ENCODE data around the gene ZNF683.
A peak's percentile ranks its signal among the peaks of the same experiment; 100 is the strongest.
"Not testable (repeated sequence)": the region's sequence is repeated elsewhere in the genome, so short reads cannot be mapped to it uniquely, and the experiment has no call there.

ZNF683 gene

DNA sequence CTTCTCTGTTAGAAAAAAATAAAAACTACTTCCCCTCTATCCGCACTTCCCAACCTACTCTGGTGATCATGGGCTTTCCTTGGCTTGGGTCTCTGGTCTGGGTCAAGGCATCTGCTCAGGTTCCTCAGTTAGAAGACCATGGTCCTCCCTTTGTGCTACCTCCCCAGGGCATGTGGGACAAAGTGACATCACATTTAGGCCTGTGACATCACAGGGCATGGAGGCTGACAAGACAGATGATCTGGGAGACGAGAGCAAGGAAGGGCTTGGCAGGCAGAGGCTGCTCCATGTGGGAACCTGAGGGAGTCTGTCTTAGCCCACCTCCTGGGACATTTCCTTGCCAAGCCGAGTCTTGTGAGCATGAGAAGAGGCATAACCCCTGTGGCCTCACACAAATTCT, at the start of gene ZNF683:
TSS of gene ZNF683 (minus strand) at position 140 of the 400 bp plus-strand sequence. CDS start 4,179 bp downstream, outside the sequence.
- not testable (repeated sequence) for DNase-seq (ENCODE audit: low spot score)

DNA sequence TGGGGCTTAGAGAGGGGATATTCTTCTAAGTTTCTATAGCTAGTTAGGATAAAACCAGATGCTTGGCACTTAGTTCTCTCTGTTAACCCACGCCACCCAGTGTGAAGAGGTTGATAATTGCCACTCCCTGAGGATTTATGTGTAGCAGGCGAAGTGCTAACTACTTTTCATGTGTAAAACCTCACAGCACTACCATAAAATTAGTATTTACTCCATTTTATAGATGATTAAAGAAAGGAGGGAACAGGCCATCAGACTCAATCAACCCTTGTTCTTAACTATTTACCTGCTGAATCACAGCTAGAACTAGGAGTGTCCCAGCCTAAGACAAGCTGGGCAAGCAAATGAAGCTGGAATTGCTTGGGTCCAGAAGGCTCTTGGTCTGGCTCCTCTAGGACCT, 46.9 kb upstream of the ZNF683 start:
- DNase-seq (ENCODE audit: low spot score), result no peak

GRCh38 chr1:26418865-26419349, 46.4 kb upstream of the ZNF683 start:
- no peak for DNase-seq (ENCODE audit: low spot score)

DNA sequence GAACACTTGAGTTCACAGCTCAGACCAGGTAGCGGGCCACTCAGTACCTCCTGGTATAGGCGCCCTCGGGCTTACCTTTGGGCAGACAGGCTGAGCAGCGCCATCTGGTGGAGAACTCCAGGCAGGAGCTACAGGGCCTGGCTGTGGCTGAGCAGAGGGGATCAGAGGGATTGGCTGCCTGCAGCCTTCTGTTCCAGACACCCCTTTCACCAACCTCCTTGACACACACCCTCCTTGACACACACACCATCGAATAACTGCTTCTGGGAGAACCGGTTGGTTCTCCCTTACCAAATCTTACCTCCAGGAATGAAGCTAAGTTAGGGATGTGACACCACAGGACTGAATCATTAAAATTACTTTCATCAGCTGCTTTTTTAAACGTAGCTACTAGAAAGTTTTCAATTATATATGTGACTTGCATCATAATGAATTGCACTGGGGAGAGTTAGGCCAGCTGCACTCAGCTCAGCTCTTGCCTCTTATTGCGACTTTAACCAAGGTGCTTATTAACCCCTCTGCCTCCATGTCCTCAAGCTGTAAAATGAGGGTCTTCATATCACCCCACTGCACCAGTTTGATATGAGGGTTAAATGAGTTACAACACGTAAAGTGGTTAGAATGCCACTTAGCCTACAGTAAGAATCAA, 44.7 kb upstream of the ZNF683 start:
- DNase-seq (ENCODE audit: low spot score), result peak; percentile 61

- DNase-seq (ENCODE audit: low spot score), result no peak
Observed at GRCh38 chr1:26413031-26413430, 40.5 kb upstream of the ZNF683 start.

GRCh38 chr1:26412180-26412840, 39.8 kb upstream of the ZNF683 start:
- DNase-seq (ENCODE audit: low spot score), result no peak

GRCh38 chr1:26411624-26412074, 39.1 kb upstream of the ZNF683 start:
- DNase-seq (ENCODE audit: low spot score), result no peak

DNA sequence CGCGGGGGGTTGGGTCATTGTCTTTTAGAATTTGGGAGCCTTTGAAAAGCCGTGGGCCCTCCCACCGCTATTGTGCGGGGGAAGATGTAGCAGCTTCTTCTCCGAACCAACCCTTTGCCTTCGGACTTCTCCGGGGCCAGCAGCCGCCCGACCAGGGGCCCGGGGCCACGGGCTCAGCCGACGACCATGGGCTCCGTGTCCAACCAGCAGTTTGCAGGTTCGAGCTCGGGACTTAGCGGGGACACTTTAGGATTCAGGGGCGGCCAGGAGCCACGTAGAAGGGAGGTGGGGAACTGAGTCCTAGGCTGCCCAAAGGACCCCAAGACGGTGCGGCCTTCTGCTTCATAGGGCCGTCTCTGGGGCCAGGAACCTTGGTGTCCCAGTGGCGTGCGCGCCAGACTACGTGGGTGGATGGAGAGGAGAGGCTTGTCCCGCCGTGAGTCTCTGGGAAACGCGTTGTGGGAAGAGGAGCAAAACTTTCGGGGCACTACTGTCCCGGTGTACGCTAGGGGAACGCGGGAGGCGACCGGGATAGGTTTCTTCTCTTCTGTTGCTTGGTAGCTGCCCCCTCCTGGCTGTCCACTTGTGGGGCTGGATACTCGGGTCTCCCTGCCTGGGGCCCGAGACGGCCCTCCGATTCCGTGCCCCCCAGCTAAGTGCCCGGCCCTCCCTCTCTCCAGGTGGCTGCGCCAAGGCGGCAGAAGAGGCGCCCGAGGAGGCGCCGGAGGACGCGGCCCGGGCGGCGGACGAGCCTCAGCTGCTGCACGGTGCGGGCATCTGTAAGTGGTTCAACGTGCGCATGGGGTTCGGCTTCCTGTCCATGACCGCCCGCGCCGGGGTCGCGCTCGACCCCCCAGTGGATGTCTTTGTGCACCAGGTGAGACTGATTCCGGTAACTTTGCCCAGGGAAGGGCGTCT, 38.4 kb upstream of the ZNF683 start, which contains the start of gene LIN28A:
TSS of gene LIN28A (plus strand) at position 112 of the 918 bp plus-strand sequence. CDS start at position 187, 75 bp downstream.
- DNase-seq (ENCODE audit: low spot score), result no peak

DNA sequence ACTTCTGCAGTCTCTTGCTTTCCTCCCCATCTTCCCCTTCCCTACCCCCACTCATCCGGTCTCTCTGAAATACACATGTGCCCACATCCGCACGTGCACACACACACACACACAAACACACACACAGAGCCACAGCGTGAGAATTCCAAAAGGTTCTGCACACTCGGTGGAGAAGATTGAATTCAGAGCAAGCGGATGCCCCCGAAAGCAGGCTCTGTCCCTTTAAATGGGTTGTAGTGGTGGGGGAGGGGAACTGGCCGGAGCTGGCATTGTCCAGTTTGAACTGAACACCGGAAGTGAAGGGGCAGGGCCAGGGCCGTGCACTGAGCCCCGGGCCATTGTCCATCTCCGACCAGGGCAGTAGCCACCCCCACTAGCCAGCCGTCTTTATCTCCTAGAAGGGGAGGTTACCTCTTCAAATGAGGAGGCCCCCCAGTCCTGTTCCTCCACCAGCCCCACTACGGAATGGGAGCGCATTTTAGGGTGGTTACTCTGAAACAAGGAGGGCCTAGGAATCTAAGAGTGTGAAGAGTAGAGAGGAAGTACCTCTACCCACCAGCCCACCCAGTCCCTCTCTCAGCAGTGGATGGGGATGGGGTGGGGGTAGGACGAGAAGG, 36.7 kb upstream of the ZNF683 start:
- DNase-seq (ENCODE audit: low spot score), result no peak

GRCh38 chr1:26408604-26409003, 36.1 kb upstream of the ZNF683 start:
- DNase-seq (ENCODE audit: low spot score), result peak; percentile 33

GRCh38 chr1:26405281-26405915, 32.8 kb upstream of the ZNF683 start:
- DNase-seq (ENCODE audit: low spot score), result no peak

DNA sequence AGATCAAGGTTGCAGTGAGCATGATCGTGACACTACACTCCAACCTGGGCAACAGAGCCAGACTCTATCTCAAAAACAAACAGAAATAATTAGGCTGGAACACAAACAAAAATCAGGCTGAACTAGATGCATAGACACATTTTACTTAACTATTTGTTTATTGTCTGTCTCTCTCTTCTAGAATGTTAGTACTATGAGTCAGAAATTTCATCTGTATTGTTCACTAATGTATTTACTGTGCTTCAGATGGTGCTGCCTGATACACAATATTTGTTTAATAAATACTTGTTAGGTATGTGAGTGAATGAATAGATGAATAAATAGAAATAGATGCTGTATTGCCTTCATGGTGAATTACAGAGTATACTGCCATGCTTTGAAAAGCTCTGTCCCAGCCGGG, 32.1 kb upstream of the ZNF683 start:
- no peak for DNase-seq (ENCODE audit: low spot score)

DNA sequence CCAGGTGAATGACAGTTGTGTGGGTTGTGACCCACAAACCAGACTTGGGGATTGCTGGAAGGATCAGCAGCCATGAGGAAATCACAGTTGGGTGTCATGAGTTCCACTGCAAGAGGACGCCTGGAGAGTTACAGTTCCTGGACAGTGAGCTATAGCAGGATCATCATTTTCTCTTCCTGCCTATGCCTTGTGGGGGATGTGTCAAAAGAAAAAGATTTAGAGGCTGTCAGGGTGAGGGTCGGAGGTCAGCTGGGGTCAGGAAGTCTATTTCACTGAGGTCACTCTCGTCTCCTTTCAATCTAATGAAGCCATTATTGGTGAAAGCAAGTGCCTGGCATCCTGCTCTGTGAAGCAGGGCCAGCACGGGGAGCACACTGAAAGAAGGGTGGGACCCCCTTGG, 31.1 kb upstream of the ZNF683 start:
- no peak for DNase-seq (ENCODE audit: low spot score)

DNA sequence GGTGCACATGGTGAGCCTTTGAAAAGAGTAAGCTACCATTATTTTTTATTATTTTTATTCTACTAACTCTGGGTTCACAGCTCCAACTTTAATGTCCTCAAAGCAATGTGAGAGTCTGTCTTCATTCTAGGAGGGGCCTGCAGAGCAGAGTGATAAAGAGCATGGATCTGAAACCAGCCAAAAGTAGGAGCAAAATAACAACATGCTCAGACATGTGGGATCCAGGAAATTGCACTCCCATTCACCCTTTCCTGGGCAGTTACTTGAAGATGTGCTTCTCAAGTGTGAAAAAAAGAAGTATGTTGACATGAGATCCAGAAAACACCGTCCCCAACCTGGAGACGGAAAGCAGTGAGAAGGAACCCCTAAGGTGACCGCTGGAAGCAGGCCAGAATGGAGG, 29.3 kb upstream of the ZNF683 start:
- DNase-seq (ENCODE audit: low spot score), result no peak

- no peak for DNase-seq (ENCODE audit: low spot score)
Observed at GRCh38 chr1:26399034-26399433, 26.5 kb upstream of the ZNF683 start.

DNA sequence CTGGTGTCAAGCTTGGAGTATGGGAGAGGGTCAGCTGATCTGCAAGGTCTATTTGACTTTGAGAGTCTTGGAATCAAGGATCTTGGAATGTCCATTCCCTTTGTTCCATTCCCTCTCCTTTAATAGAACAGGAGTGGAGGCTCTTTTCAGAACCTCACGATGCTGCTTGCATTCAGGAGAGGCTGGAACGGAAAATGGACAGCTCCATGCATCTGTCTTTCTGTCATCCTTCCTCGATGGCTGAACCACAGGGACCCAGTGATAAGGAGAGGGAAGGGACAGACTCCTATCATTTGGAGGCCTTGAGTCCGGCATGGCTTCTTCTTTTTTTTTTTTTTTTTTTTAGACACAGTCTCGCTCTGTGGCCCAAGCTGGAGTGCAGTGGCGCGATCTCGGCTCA, 23.2 kb upstream of the ZNF683 start:
- no peak for DNase-seq (ENCODE audit: low spot score)

GRCh38 chr1:26391450-26391849, 18.9 kb upstream of the ZNF683 start:
- DNase-seq (ENCODE audit: low spot score), result peak; percentile 47

DNA sequence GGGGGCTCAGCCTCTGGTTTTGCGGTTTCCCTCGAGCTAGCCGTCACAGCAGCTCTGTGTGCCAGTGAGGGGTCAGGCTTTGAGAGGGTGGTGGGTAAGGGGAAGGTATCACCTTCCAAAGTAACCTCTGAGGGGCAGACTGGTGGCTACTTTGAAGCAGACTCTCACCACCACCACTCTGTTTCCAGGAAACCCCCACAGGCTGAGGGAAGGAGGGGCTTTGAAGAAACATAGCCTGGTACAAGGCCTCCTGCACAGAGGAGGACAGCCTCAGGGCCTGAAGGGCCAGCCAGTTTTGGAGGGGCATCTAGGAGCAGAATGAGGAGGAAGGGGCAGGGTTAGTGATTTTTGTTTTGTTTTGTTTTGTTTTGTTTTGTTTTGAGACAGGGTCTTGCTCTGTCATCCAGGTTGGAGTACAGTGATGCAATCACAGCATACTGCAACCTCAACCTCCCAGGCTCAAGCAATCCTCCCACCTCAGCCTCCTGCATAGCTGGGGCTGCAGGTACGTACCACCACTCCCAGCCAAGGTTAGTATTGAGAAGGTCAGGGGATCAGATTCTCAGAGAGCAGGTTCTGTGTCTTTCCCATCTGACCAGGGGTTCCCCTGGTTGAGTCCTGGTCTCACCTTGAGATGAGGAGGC, 17.2 kb upstream of the ZNF683 start:
- DNase-seq (ENCODE audit: low spot score), result no peak

DNA sequence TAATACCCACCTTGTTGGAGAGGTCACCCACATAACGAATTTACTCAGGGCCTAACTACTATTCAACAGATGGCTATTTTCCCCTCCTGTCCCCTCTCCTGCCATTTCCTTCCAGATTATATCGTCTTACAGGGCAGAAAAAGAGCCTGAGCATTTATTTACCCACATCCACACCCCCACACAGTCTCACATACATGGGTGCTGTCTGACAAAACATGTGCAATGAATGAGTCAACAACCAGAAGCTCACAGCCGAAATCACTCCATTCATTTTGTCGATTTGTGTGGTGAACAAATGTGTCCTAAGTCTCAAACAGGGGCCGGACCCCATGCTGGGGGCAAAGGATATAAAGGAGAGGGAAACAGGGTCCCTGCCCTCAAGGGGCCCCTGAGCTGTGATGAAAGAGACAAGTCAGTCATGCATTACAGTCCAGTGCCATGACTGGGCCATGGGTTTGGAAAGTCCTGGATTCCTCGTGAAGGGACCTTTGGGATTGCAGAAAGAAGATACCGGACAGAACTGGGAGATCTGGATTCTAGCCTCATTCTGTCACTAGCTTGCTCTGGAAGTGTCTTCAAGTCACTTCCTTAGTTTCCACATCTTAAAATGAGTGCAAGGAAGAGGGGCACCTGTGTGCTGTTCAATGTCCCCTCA, 16.4 kb upstream of the ZNF683 start:
- no peak for DNase-seq (ENCODE audit: low spot score)

DNA sequence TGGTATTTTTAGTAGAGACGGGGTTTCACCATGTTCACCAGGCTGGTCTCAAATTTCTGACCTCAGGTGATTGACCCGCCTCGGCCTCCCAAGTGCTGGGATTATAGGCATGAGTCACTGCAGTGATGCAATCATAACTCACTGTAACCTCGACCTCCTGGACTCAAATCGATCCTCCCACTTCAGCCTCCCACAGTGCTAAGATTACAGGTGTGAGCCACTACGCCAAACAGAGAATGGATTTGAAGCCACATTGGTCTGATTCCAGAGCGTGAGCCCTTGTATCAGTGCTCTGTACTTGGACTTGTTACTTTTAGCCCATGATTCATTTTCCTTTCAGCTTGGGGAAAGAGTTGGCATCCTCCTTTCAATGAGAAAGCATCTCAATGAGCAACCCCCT, 14.9 kb upstream of the ZNF683 start:
- DNase-seq (ENCODE audit: low spot score), result no peak

All from kidney capillary endothelial cell (primary cell).